Kasumi-1 (cell line): ENCODE data around the gene OGA.

Experiments used
- DNase-seq, 2 experiments: peaks; one replicate each; lab custom pipeline; 2025; lab: John Stamatoyannopoulos, UW

OGA gene

DNA sequence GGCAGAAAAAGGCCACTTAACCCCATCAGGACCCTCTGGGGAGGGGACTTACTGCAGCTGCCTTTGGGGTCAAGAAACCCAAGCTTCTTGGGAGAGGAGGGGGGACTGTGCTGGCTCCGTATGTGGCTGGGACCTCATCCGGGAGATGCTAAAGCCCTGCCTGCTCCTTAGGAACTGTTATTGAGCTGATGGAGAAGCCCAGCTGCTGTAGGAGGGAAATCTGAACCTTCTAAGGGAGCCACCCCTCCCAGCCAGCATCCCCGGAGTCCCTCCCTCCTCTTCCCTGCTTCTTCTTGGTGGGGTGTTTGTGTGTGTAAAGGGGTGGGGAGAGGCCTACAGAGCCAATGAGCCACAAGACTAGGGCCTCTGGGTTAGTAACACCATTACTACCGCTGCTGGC, 17.1 kb upstream of the OGA start:
- no peak for DNase-seq

DNA sequence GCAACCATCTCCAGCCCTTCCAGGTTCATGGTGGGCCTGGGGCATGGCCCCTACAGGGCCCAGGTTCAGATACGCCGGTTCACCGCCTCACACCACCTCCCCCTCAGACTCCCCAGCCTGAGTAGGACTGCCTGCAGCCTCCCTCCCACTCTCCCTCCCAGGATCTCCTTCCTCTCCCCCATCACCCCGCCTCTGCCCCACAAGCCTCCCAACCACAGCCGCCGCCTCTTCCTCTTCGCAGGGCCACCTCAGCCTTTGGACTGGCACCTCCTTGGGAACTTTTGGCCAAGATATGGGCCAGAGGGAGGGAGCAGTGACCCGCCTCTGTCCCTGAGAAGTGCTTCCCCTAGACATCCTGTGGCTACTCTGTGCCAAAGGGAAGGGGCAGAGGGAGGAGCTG, 16.1 kb upstream of the OGA start:
- peak; percentile 79 to 82 for DNase-seq

DNA sequence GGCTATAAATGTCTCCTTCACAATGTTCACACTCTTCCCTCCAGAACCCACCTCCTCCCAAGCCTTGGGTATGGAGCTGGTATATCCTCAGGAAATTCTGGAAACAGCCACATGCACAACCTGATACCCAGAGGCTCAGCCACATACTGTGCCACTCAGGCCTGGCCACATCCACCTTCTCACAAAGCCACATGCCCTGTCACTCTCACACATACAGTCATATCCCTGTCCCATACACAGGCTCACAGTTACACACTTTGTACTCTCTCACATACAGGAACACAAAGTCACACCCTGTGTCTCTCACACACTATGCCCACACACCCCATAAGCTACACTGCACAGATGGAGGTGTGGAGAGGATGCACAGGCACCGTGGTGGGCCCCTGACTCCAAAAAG, 15.2 kb upstream of the OGA start:
- DNase-seq, result no peak

DNA sequence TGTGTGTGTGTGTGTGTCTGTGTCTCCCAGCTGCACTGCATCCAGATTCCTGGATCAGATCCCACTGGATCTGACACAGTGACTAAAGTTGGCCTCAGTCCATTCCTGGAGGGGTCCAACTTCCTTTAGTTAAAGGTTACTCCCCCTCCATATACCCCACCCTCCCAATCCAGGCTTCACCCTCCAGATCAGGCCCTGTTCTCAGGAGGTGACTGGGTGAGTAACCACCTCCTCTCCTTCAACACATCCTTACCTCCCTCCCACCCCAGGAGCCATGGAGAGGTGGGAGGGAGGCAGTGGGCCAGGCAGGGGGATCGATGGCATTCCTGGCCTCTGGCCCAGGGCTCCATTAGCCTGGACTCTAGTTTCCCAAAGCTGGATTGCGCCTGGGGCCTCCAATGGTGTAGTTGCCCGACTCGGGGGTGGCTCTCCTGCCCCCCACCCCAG, 14.1 kb upstream of the OGA start:
- no peak for DNase-seq

DNA sequence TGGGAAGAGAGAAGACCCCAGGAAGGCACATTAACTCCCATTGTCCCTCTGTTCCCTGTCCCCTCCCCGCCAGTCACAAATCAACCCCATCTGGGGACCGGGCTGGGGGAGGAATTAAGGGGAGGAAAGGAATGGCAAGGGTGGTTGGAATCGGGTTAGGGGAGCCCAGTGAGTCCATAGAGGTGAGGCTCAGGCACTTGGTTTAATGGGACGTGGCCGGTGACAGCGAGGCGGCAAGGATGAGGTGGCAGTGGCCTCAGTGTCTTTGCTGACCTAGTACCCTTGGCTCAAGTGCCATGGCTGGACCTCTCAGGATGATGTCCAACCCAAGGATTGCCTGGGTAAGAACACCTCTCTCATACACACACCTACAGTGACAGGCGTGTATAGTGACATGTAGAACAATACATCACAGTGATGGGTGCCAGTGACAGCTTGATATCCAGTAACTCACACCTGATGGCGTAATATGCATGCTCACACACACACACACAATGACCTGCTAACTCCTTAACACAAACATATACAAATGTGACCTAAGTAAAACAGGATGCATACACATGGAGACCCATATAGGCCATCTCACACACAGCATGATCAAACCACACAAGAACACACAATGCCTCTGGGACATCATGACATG, 13.0 kb upstream of the OGA start:
- no peak for DNase-seq

DNA sequence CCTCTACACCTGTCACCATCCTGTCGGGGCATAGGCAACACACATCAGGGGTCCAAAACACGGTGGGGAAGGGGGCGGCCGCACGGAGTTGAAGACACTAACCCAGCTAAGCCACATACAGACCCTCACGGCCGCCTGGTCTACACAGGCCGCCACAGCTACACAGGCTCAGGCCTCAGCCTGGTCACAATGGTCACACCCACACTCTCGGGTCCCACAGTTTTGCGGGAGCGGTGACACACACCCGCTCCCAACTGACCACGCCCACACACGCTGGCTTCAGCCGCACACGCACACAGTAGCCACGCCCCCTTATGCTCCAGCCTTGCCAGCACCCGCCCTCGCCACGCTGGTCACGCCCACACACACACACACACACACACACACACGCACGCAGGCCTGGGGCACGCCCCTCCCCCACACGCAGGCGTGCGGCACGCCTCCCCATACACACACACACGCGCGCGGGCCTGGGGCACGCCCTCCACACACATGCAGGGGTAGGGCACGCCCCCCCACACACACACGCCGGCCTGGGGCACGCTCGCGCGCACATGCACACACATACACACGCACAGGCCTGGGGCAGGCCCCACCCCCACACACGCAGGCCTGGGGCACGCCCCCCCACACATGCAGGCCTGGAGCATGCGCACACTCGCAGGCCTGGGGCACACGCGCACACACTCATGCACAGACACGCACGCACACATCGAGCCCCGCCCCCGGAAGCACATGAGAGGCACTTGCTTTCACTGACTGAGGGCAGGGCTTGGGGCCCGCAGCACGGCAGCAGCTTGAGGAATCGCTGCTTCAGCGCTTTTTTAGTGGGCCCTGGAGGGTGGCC, 12.3 kb upstream of the OGA start:
- peak; percentile 95 to 97 for DNase-seq

DNA sequence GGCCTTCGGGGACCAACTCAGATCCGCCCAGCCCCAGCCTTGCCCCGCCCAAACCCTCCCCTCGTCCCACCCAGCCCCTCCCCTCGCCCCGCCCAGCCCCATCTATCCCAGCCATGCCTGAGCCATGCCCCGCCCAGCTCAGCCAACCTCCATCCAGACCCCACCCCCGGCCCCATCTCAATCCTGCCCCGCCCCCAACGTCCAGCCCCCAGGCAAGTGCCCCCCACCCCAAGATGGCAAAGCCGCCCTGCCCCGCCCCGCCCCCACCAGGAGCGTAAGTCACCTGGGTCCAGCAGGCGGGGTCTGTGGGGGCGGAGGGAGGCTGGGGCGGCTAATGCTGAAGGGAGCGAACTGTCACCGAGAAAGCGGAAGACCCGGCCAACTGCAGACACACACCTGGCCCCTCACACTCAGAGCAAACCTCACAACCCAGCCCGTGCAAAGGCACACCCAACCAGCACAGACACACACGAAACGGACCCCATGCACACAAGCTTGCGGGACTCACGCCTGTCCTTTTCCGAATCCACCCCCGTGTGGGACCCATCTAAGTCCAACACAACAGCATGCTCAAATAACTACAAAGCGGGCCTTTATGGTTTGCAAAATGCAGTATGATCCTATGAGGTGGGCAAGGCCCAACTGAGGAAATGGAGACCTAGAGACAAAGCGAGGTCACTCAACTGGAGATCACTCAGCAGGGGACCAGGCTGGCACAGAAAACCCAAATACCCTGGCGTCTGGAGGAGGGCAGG, 11.5 kb upstream of the OGA start:
- DNase-seq, result peak; percentile 57 to 72

DNA sequence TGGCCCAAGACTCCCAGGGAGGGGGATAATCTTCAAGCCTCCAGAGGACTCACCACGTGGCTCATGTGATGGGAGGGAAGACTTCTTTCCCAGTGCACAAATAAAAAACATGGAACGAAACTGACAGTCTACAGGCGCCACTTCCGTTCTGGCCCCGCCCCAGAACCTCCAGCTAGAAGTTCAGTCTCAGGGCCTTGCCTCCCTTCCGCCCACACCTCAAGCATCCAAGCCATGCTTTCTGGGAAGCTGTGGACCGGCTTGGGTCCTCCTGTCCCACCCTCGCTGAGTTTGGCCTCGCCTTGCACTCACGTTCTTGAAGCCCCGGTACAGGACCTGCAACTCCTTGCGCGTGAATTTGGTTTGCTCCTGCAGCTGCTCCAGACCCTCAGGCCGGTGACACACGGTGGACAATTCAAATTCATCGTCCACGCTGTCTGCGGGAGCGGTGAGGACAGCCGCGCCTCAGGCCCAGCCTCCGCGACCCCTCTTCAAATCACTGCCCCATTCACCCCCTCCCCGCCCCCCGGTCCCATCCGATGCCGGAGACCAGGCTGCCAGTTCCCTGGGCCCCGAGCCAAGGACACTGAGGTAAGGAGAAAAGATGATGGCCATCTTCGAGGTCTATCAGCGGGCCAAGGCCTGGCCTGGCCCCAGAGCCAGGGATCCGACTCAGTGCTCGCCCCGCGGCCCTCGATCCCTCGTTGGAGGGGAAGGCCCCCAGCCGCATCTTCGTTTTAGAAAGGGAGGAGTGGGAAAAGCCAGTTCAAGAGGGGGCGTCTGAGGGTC, 10.7 kb upstream of the OGA start:
- DNase-seq, result no peak

DNA sequence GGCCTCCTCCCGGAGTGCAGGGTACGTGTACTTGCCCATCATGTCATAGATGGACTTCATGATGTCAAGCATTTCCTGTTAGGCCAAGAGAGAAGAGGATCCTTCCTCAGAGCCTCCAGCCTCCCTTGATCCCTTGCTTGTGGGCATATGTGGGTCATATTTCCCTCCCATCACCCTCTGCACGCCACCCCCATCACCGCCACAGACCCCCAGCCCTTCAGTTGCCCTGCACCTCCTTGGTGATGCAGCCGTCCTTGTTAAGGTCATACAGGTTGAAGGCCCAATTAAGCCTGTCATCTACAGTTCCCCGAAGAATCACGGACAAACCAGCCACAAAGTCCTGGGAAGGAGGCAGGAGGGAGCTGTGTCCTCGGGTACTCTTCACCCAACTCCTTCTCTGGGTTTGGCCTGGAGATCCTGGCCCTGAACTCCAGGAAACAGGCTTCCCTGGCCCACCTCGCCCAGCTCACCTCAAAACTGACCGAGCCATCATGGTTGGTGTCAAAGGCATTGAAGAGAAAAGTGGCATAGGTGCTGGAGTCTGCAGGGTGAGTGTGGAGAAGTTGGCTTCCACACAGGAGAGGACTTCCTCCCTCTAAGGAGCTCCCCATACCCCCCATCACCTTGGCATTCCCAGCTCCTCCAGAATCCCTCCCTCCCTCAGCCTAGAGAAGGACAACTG, 9.8 kb upstream of the OGA start:
- DNase-seq, result no peak

DNA sequence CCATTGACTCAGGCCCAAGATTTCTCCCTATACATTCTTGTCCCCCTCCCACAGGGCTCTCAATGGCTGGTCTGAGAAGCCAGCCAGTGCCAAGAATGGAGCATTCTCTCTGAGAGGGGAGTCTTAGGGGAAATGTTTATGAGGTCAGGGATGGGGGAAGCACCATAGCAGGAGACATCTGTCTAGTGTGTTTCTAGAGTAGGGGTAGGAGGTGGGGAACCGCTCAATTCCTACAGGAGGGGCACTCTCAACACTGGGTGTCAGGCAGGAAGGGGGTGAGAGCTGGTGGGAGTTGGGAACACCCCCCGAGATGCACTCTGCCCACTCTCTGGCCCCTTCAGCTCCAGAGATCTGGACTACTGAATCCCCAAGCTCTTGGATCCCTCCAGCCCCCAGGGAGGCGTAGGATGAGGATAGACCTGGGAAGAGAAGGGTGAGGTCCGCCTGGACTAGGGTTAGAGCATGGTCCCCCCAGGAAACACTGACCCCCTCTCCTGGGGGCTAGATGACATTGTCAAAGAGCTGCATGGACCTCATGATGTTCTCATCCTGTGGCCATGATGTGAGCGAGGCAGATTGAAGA, 8.7 kb upstream of the OGA start:
- DNase-seq, result no peak

DNA sequence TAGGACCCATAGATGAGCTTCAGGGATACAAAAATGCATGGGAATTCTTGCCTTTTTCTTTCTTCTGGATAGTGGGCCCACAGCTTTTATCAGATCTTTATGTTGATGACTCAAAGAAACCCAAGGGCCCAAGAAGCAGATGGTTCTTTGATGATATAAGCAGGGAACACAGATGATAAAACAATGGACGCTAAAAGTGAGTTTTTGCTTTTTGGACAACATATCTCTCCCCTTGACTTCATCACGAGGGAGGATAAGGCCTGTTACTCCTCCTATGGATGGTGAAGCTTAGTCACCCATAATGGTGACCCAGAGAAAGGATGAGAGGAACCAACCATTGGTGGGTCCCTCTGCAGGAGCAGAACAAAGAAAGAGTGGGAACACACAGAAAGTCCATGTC, 6.5 kb upstream of the OGA start:
- DNase-seq, result no peak

DNA sequence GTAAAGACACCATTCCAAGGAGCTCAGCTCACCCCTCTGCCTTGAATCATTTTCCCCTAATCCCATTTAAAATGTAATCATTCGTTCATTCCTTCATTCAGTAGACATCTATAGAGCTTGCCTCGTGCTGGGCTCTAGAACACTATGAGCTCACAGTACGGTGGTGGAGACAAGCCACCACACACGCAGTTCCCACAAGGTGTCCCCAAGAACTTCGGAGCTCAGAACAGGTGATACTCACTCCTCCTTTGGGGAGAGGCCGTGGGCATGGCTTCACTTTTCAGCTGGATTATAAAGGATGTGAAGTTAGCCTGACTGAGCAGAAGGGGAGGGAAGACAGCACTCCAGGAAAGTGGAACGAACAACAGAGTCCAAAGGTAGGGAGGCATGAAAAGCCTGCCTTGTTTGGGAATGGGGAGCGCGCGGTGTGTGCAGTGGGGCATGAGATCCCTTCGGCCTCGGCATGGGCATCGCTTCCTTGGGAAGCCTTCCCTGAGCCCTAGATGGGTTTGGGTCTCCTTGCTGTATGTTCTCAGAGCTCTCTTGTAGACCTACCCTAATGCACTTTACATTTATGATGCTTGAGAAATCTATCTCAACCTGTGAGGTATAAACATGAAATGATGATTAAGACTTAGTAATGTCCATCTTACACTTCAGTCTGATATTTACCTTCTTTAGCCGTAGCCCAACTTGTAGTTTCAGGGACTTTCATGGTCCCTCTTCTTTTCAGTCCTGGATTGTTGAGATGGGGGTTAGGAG, 809 bp upstream of the OGA start:
- DNase-seq, result peak; percentile 63 to 89

DNA sequence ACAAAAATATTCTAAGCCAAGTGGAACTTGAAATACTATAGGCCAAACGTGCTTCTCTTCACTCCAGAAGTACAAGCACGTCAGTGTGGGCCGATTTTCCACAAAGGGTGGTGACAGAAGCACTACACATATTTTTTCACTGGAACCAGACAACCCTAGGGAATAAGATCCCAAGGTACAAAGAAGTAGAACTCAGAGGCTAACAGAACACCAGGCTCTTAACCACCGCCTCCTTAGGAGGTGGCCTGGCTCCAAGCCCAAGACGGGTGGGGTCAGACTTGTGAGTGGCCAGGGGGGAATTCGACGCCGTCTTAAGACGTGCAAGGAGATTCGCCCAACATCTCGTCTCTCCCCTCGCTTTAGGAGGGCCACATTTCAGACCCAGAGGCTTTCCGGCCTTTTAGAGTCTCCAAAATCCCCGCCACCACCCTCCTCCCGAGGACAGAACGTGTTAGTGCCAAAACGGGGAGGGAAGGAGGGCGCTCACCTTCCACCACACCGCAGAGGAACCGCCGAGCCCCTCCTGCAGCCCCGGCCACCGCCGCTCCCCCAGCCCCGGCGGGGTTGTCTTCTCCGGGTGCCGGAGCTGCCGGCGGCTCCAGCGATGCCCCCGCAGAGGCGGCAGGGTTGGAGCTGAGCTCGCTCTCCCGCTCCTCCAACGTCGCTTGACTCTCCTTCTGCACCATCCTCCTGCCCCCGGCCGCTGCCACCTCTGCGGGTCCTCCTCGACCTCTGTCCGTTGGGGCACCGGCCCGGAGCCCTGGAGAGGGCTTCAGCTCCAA, 716 bp downstream of the OGA start:
- peak; percentile 93 to 94 for DNase-seq

DNA sequence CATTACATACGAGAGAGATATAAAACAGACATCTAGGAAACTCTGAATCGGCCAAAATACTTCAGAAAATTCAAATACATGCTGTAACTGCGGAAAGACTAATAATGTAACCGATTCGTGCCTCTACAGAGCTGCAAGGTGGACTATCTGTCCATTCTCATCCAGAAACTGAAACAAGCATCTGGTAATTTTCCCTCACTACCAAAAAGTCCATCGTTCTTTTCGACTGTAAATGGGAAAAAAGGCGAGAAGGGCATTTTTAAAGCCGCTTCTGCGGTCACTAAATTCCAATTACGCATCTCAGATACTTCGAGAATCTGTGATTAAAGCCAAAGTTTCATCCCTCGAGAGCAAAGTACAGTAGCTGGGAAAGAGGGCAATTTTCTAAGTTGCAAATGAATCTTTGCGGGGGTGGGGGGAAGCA, 1.3 kb downstream of the OGA start:
- no peak for DNase-seq

DNA sequence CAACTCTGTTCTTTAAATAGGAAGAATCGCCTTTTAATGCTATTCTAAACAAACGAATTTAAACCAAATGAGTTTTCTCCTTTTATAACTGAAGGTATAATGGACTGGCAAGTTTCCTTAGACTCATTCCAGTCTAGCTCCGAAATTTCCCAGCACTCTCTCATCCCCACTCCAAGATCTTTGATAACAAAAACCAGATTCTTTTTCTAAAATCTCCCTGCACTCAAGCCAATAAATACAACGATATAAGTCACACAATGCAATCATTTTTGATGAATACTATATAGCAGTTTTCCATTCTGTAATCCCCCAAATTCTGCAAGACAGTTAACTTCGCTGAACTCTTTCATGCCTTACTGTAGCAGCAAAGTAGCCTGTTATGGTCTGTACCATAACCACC, 1.9 kb downstream of the OGA start:
- DNase-seq, result peak in 1 of 2 experiments; percentile 21

DNA sequence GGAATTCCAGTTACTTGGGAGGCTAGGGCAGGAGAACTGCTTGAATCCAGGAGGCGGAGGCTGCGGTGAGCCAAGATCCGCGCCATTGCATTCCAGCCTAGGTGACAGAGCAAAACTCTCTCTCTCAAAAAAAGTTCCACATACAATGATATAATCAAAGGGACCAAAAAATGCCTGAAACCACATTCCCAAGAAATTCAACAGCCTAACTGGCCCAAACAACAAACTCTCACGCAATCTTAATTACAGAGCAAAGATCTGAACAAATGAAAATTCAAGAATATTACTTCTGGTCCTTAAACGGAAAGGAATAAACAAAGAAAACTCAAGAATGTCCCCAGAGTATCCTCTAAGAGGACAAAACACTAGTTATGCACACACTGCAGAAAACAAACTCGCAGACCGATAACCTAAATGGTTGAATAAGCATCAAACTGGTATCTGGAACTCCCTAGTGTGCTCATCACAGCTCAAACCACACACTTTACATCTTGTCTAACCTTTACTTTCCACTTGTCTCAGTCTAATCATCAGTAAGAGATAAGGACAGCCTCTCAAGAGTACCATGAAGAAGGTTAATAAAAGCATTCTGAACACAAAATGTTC, 3.7 kb downstream of the OGA start:
- no peak for DNase-seq

DNA sequence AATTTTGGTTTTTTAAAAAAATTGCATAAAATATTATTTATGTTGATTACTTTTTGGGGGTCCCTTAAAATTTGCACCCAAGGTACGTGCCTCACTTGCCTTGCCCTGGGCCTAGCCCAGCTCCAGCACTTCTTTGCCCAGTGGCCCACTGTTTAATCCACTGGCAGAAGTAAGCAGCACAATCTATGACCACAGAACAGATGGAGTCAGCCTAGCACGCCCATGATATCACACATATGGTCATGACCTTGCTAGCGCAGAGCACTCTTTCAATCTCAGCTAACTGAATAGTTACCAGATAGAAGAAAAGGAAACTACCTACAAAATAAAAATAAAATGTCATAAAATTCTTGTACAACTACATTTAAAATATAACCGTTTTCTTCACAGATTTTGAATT, 5.6 kb downstream of the OGA start:
- no peak for DNase-seq

DNA sequence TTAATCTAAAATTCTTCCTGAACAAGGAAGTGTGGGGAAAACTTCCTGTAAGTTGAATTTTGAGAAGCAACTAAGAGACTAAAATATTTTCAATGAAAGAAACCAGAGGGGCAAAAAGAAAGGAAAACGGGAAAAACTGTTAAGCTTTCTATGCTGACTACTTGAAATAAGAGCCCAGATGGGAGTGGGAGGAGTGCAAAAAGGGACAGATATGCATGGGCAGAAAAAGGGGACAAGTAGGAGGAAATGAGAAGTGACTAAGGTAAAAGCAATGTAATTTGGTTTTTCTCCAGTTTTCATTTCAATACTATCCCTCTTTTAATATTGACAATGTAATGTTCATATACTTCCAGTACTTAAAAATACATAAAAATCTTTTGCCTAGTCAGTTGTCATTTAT, 11.1 kb downstream of the OGA start:
- DNase-seq, result no peak

DNA sequence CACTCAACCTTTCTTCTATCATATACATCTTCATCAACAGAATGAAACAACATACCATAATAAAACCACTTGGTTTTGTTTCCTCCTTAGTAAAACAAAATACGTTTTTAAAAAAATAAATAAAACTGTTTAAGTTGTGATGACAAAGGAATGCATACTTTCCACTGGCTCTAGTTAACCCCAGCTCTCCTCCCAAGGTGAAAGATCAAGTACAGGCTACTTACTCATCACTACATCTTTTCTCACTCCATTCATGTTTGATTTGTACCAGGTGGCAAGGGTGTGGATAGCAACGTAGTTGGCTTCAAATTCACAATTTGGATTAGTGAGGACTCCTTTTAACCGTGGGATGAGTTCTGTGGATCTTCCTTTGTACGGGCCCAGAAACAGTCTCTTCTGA, 14.7 kb downstream of the OGA start:
- DNase-seq, result no peak
